Testis (tissue), 2 donors: ENCODE measurements around the gene NKAP.

Experiments
- CTCF ChIP-seq, 3 experiments: fragments of 450-650 bp in 2 of 3; fragments of 200-600 bp in 1 of 3; sonication (generic) in 1 of 3; IDR thresholded peaks; one replicate each; pipeline ENCODE4 v1.5.1; 2016 to 2019; ENCODE audit warnings: antibody characterized with exemption in 3 of 3, mild to moderate bottlenecking in 2 of 3, moderate library complexity in 1 of 3
- POLR2A ChIP-seq: fragments of 450-650 bp; IDR thresholded peaks from one replicate; pipeline ENCODE4 v1.6.1; 2017; ENCODE audit warnings: antibody characterized with exemption, mild to moderate bottlenecking, moderate library complexity

- TF ChIP-seq CTCF (IDR thresholded peaks at IDR 0.05) (no peak), POLR2A (no peak)
Measured at GRCh38 chrX:119954374-119954773, 10.8 kb upstream of the NKAP start.
